ENCODE measurements around the gene HNF4A. TPM values are rescaled to one million over a fixed set of nuclear protein-coding genes. Genes with fewer than 3 reads are reported as not detected.
"Not testable (repeated sequence)": the region's sequence is repeated elsewhere in the genome, so short reads cannot be mapped to it uniquely, and the experiment has no call there.

The HNF4A gene
- total and polyA plus RNA-seq, 4 experiments from 2014 or later: not detected

DNA sequence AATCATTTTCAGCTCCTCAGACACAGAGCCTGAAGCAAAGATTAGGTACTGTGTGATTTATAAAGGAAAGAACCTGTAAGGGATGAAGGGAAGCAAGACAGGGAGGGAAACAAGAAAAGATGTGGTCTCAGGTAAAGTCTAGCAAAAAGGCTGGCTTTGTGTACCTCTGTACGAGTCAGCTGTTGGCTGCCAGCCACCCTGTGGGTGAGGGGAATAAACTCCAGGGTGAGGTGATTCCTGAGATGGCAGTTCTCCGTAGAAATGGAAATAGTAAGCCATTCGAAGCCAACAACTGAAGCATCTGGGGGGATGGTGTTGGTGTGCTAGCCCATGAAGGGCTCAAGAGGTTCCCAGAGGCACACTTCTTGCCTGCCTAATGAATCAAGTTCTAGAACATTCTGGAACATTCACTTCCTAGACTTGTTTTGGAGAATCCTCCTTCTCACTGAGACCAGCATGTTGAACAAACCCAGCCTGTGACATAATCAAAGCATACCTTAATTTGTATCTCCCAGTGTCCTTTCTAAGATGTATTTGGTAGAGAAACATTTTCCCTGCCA is 109.6 kb downstream of the HNF4A start:
- POLR2A ChIA-PET (ENCODE audit: partially characterized antibody): no interaction called here
- intact Hi-C loops (cut with micrococcal nuclease): no loop called here
- H3K4me1 Mint-ChIP-seq: no peaks in the 10 kb centered on the region

GRCh38 chr20:44467289-44467883 is 111.9 kb downstream of the HNF4A start:
- Mint-ChIP-seq H3K27me3 (no peaks in the 10 kb centered on the region), H3K4me3 (no peak overlapping the region)

More for the DNA sequence above, 109.6 kb downstream of the HNF4A start:
- CTCF ChIA-PET (ENCODE audit: partially characterized antibody): no interaction called here
- Mint-ChIP-seq H3K9me3 (no peaks in the 10 kb centered on the region), H3K27ac (no peak overlapping the region), H3K4me3 (no peak overlapping the region), H3K27me3 (no peaks in the 10 kb centered on the region), H3K36me3 (no peaks in the 10 kb centered on the region)
- no peaks in the 10 kb centered on the region for H3K27me3 ChIP-seq (ENCODE audit: insufficient read depth, low read length)
- no peak overlapping the region for H3K27ac ChIP-seq (ENCODE audit: low read depth, low read length)
- no peak overlapping the region for H3K4me3 ChIP-seq (ENCODE audit: low read length in 2 of 2)
- H3K36me3 ChIP-seq (ENCODE audit: insufficient read depth, low read length): no peaks in the 10 kb centered on the region
- no peaks in the 10 kb centered on the region for H3K4me1 ChIP-seq (ENCODE audit: insufficient read depth, low read length)
- no peak for DNase-seq
- no peaks in the 10 kb centered on the region for H3K9me3 ChIP-seq (ENCODE audit: control insufficient read depth in 1 of 2, low read length in 2 of 2)

GRCh38 chr20:44468044-44468782 is 112.7 kb downstream of the HNF4A start:
- POLR2A ChIA-PET (ENCODE audit: partially characterized antibody): no interaction called here
- H3K27me3 ChIP-seq (ENCODE audit: insufficient read depth, low read length): no peaks in the 10 kb centered on the region
- H3K4me3 ChIP-seq (ENCODE audit: low read length in 2 of 2): no peak overlapping the region
- Mint-ChIP-seq H3K4me3 (no peak overlapping the region), H3K27me3 (no peaks in the 10 kb centered on the region), H3K27ac (no peak overlapping the region), H3K9me3 (no peaks in the 10 kb centered on the region), H3K4me1 (no peaks in the 10 kb centered on the region), H3K36me3 (no peaks in the 10 kb centered on the region)
- H3K36me3 ChIP-seq (ENCODE audit: insufficient read depth, low read length): no peaks in the 10 kb centered on the region
- DNase-seq: no peak
- H3K4me1 ChIP-seq (ENCODE audit: insufficient read depth, low read length): no peaks in the 10 kb centered on the region
- H3K9me3 ChIP-seq (ENCODE audit: control insufficient read depth in 1 of 2, low read length in 2 of 2): no peaks in the 10 kb centered on the region
- CTCF ChIA-PET (ENCODE audit: partially characterized antibody): no interaction called here
- intact Hi-C loops (cut with micrococcal nuclease): no loop called here
- no peak overlapping the region for H3K27ac ChIP-seq (ENCODE audit: low read depth, low read length)

More at GRCh38 chr20:44467289-44467883, 111.9 kb downstream of the HNF4A start:
- Histone ChIP-seq H3K4me3 (ENCODE audit: low read length in 2 of 2) (no peak overlapping the region), H3K4me1 (ENCODE audit: insufficient read depth, low read length) (no peaks in the 10 kb centered on the region), H3K9me3 (ENCODE audit: control insufficient read depth in 1 of 2, low read length in 2 of 2) (no peaks in the 10 kb centered on the region), H3K36me3 (ENCODE audit: insufficient read depth, low read length) (no peaks in the 10 kb centered on the region), H3K27me3 (ENCODE audit: insufficient read depth, low read length) (no peaks in the 10 kb centered on the region), H3K27ac (ENCODE audit: low read depth, low read length) (no peak overlapping the region)
- H3K27ac Mint-ChIP-seq: no peak overlapping the region
- H3K36me3 Mint-ChIP-seq: no peaks in the 10 kb centered on the region
- no peaks in the 10 kb centered on the region for H3K4me1 Mint-ChIP-seq
- intact Hi-C loops (cut with micrococcal nuclease): no loop called here
- ChIA-PET POLR2A (ENCODE audit: partially characterized antibody) (no interaction called here), CTCF (ENCODE audit: partially characterized antibody) (no interaction called here)
- no peak for DNase-seq
- no peaks in the 10 kb centered on the region for H3K9me3 Mint-ChIP-seq

GRCh38 chr20:44470327-44470726 is 114.8 kb downstream of the HNF4A start:
- intact Hi-C loops (cut with micrococcal nuclease): no loop called here
- H3K9me3 Mint-ChIP-seq: no peaks in the 10 kb centered on the region
- Histone ChIP-seq H3K9me3 (ENCODE audit: control insufficient read depth in 1 of 2, low read length in 2 of 2) (no peaks in the 10 kb centered on the region), H3K27me3 (ENCODE audit: insufficient read depth, low read length) (no peaks in the 10 kb centered on the region), H3K4me3 (ENCODE audit: low read length in 2 of 2) (no peak overlapping the region), H3K4me1 (ENCODE audit: insufficient read depth, low read length) (peaks cover 5% of the 10 kb centered on the region), H3K36me3 (ENCODE audit: insufficient read depth, low read length) (no peaks in the 10 kb centered on the region), H3K27ac (ENCODE audit: low read depth, low read length) (no peak overlapping the region)
- ChIA-PET POLR2A (ENCODE audit: partially characterized antibody) (no interaction called here), CTCF (ENCODE audit: partially characterized antibody) (interaction anchor here (1.3 kb wide), 2 partner anchors 86 to 253 kb away, joined by 3 to 4 read pairs; no protein-coding TSS in a partner anchor)
- no peak overlapping the region for H3K4me3 Mint-ChIP-seq
- H3K4me1 Mint-ChIP-seq: peaks cover 2 to 10% (median 5%) of the 10 kb centered on the region in 4 donors
- no peaks in the 10 kb centered on the region for H3K27me3 Mint-ChIP-seq
- DNase-seq: no peak
- H3K27ac Mint-ChIP-seq: no peak overlapping the region
- H3K36me3 Mint-ChIP-seq: no peaks in the 10 kb centered on the region

GRCh38 chr20:44471481-44471882 is 116.0 kb downstream of the HNF4A start:
- Histone ChIP-seq H3K27ac (ENCODE audit: low read depth, low read length) (no peak overlapping the region), H3K9me3 (ENCODE audit: control insufficient read depth in 1 of 2, low read length in 2 of 2) (no peaks in the 10 kb centered on the region), H3K4me1 (ENCODE audit: insufficient read depth, low read length) (peaks cover 11% of the 10 kb centered on the region), H3K4me3 (ENCODE audit: low read length in 2 of 2) (no peak overlapping the region), H3K36me3 (ENCODE audit: insufficient read depth, low read length) (no peaks in the 10 kb centered on the region), H3K27me3 (ENCODE audit: insufficient read depth, low read length) (no peaks in the 10 kb centered on the region)
- peaks cover 0 to 8% of the 10 kb centered on the region in 2 donors for H3K36me3 Mint-ChIP-seq
- no peak overlapping the region for H3K4me3 Mint-ChIP-seq
- intact Hi-C loops (cut with micrococcal nuclease): no loop called here
- ChIA-PET POLR2A (ENCODE audit: partially characterized antibody) (no interaction called here), CTCF (ENCODE audit: partially characterized antibody) (interaction anchor here (0.8 to 1.3 kb wide), 2 partner anchors 87 to 255 kb away, joined by 3 to 4 read pairs; no protein-coding TSS in a partner anchor)
- H3K4me1 Mint-ChIP-seq: peaks cover 4 to 22% (median 13%) of the 10 kb centered on the region in 4 donors
- H3K27ac Mint-ChIP-seq: no peak overlapping the region
- no peak for DNase-seq
- H3K27me3 Mint-ChIP-seq: no peaks in the 10 kb centered on the region
- H3K9me3 Mint-ChIP-seq: no peaks in the 10 kb centered on the region

- CTCF ChIA-PET (ENCODE audit: partially characterized antibody): interaction anchor here (0.8 kb wide), 1 partner anchor 255 kb away, joined by 3 read pairs; no protein-coding TSS in a partner anchor
- H3K27me3 Mint-ChIP-seq; H3K9me3 ChIP-seq (ENCODE audit: control insufficient read depth in 1 of 2, low read length in 2 of 2); H3K27me3 ChIP-seq (ENCODE audit: insufficient read depth, low read length); POLR2A ChIA-PET (ENCODE audit: partially characterized antibody); H3K27ac ChIP-seq (ENCODE audit: low read depth, low read length); H3K9me3 Mint-ChIP-seq; H3K4me3 Mint-ChIP-seq; H3K4me3 ChIP-seq (ENCODE audit: low read length in 2 of 2); H3K36me3 Mint-ChIP-seq; DNase-seq; intact Hi-C loops (cut with micrococcal nuclease); H3K36me3 ChIP-seq (ENCODE audit: insufficient read depth, low read length): not testable (repeated sequence)
- peaks cover 17% of the 10 kb centered on the region for H3K4me1 ChIP-seq (ENCODE audit: insufficient read depth, low read length)
- Mint-ChIP-seq H3K27ac (peak overlapping the region in 1 of 7 donors; percentile 36), H3K4me1 (peaks cover 11 to 30% (median 20%) of the 10 kb centered on the region in 4 donors)
These were observed 116.8 kb downstream of the HNF4A start for GRCh38 chr20:44472283-44472682.

- Mint-ChIP-seq H3K9me3 (no peaks in the 10 kb centered on the region), H3K4me1 (peaks cover 13 to 32% (median 25%) of the 10 kb centered on the region in 4 donors), H3K27ac (peak overlapping the region; percentile 92 to 99 (median 96)), H3K36me3 (peaks cover 1 to 10% of the 10 kb centered on the region in 2 donors), H3K27me3 (no peaks in the 10 kb centered on the region), H3K4me3 (peak overlapping the region; percentile 88 to 94 (median 92))
- ChIA-PET POLR2A (ENCODE audit: partially characterized antibody) (interaction anchor here (0.6 to 1.9 kb wide), 17 partner anchors 10 to 277 kb away, joined by 3 to 27 read pairs (median 3); partner anchors contain the start of genes OSER1 and SERINC3), CTCF (ENCODE audit: partially characterized antibody) (interaction anchor here (0.9 to 2.1 kb wide), 5 partner anchors 12 to 258 kb away, joined by 3 to 9 read pairs (median 5); partner anchors contain the start of gene SERINC3)
- Histone ChIP-seq H3K27me3 (ENCODE audit: insufficient read depth, low read length) (no peaks in the 10 kb centered on the region), H3K4me1 (ENCODE audit: insufficient read depth, low read length) (peaks cover 17% of the 10 kb centered on the region), H3K9me3 (ENCODE audit: control insufficient read depth in 1 of 2, low read length in 2 of 2) (no peaks in the 10 kb centered on the region), H3K27ac (ENCODE audit: low read depth, low read length) (peak overlapping the region; percentile 95), H3K4me3 (ENCODE audit: low read length in 2 of 2) (peak overlapping the region; percentile 53 to 72), H3K36me3 (ENCODE audit: insufficient read depth, low read length) (no peaks in the 10 kb centered on the region)
- no peak for DNase-seq
- intact Hi-C loops (cut with micrococcal nuclease): loop anchor here (5.0 kb wide), 1 partner anchor 263 kb away; the partner anchor contains the start of gene OSER1
These were observed 119.8 kb downstream of the HNF4A start for GRCh38 chr20:44475372-44475693.

Data from CD4-positive, alpha-beta memory T cell (primary cell).